K562 (cell line): ENCODE results near the gene ELK1. TPM values are rescaled to one million over a fixed set of nuclear protein-coding genes. Genes with fewer than 3 reads are reported as not detected.

Source experiments
- ADNP ChIP-seq: fragments of 200-800 bp; sonication (Bioruptor generic); IDR thresholded peaks from 2 replicates; pipeline ENCODE4 v1.6.1; 2016; ENCODE audit warnings: missing genetic modification characterization, missing compliant biosample characterization
- FOSL1 ChIP-seq: fragments of 200-800 bp; sonication (Bioruptor generic); conservative IDR thresholded peaks from 2 replicates; pipeline ENCODE4 v1.6.1; 2016; ENCODE audit warnings: missing genetic modification characterization, missing compliant biosample characterization
- GTF2E2 ChIP-seq: fragments of 200-800 bp; sonication (Bioruptor generic); IDR thresholded peaks from 2 replicates; pipeline ENCODE4 v1.6.1; 2016; ENCODE audit warnings: missing genetic modification characterization, missing compliant biosample characterization
- KLF13 ChIP-seq: fragments of 450-650 bp; IDR thresholded peaks from 2 replicates; pipeline ENCODE4 v1.6.1; 2016; ENCODE audit warnings: missing genetic modification characterization, low read depth, mild to moderate bottlenecking, missing compliant biosample characterization, moderate library complexity, borderline replicate concordance
- MAFF ChIP-seq: IDR thresholded peaks from 2 replicates; pipeline ENCODE4 v1.6.1; 2012; ENCODE audit warnings: low read length, improper control_type of control experiment
- MAZ ChIP-seq, 2 experiments: fragments of 450-650 bp in 1 of 2; sonication (generic) in 1 of 2; formaldehyde crosslinking; IDR thresholded peaks in 1 of 2; conservative IDR thresholded peaks in 1 of 2; 2 replicates each; pipeline versions ENCODE4 v1.4.0 to v1.5.0; 2020; ENCODE audit warnings: mild to moderate bottlenecking in 1 of 2, missing genetic modification reagents in 1 of 2
- MECOM ChIP-seq: fragments of 250-450 bp; sonication (Bioruptor Pico); IDR thresholded peaks from 2 replicates; pipeline ENCODE4 v1.8.0; 2022; ENCODE audit warnings: inconsistent platforms
- MTA1 ChIP-seq: fragments of 450-650 bp; IDR thresholded peaks from 2 replicates; pipeline ENCODE4 v1.6.1; 2017; ENCODE audit warnings: borderline replicate concordance
- NCOA4 ChIP-seq: fragments of 450-650 bp; IDR thresholded peaks from 2 replicates; pipeline ENCODE4 v1.6.1; 2018; ENCODE audit warnings: mild to moderate bottlenecking; ENCODE audit not compliant: partially characterized antibody
- NCOR1 ChIP-seq: fragments of 450-650 bp; IDR thresholded peaks from 2 replicates; pipeline ENCODE4 v1.6.1; 2016; ENCODE audit warnings: mild to moderate bottlenecking, moderate library complexity
- NFRKB ChIP-seq: fragments of 450-650 bp; IDR thresholded peaks from 2 replicates; pipeline ENCODE4 v1.6.1; 2016; ENCODE audit warnings: low read depth
- NR2F6 ChIP-seq: fragments of 450-650 bp; formaldehyde crosslinking; IDR thresholded peaks from 2 replicates; pipeline ENCODE4 v1.4.0; 2020; ENCODE audit warnings: mild to moderate bottlenecking
- POLR3G ChIP-seq: IDR thresholded peaks from 2 replicates; pipeline ENCODE4 v1.6.1; 2011; ENCODE audit not compliant: insufficient read length, insufficient replicate concordance; ENCODE audit errors: extremely low read depth
- RAD21 ChIP-seq, 2 experiments: fragments of 250-450 bp in 1 of 2; fragments of 450-650 bp in 1 of 2; sonication (Bioruptor Pico) in 1 of 2; formaldehyde crosslinking in 1 of 2; IDR thresholded peaks in 1 of 2; conservative IDR thresholded peaks in 1 of 2; 2 replicates each; pipeline versions ENCODE4 v1.4.0 to v1.8.0; 2020 to 2022; ENCODE audit warnings: mild to moderate bottlenecking in 2 of 2, moderate library complexity in 1 of 2
- RBFOX2 ChIP-seq: fragments of 200-400 bp; formaldehyde crosslinking; IDR thresholded peaks from 2 replicates; pipeline ENCODE4 v1.6.1; 2017; ENCODE audit warnings: low read depth, mild to moderate bottlenecking, low read length, moderate library complexity
- RBM25 ChIP-seq: fragments of 200-400 bp; formaldehyde crosslinking; IDR thresholded peaks from 2 replicates; pipeline ENCODE4 v1.6.1; 2018; ENCODE audit warnings: low read length, low read depth, moderate library complexity; ENCODE audit not compliant: severe bottlenecking
- TCF15 ChIP-seq: fragments of 250-450 bp; sonication (Bioruptor Pico); IDR thresholded peaks from 2 replicates; pipeline ENCODE4 v1.8.0; 2022; ENCODE audit warnings: moderate library complexity, mild to moderate bottlenecking, inconsistent platforms
- TSHZ1 ChIP-seq: fragments of 250-450 bp; sonication (Bioruptor Pico); IDR thresholded peaks from 2 replicates; pipeline ENCODE4 v1.4.0; 2020; ENCODE audit warnings: mild to moderate bottlenecking, moderate library complexity
- XRCC4 ChIP-seq: IDR thresholded peaks from one replicate; pipeline ENCODE4 v1.6.1; 2011; ENCODE audit not compliant: insufficient read depth, insufficient read length; ENCODE audit errors: extremely low read depth
- XRCC5 ChIP-seq: fragments of 200-400 bp; formaldehyde crosslinking; IDR thresholded peaks from 2 replicates; pipeline ENCODE4 v1.6.1; 2017; ENCODE audit warnings: low read depth, mild to moderate bottlenecking, low read length
- ZC3H8 ChIP-seq: fragments of 450-650 bp; IDR thresholded peaks from 2 replicates; pipeline ENCODE4 v1.6.1; 2017
- ZKSCAN8 ChIP-seq: fragments of 200-800 bp; sonication (Bioruptor generic); IDR thresholded peaks from 2 replicates; pipeline ENCODE4 v1.6.1; 2016; ENCODE audit warnings: missing genetic modification characterization, missing compliant biosample characterization
- ZNF277 ChIP-seq: fragments of 250-450 bp; sonication (Bioruptor Pico); IDR thresholded peaks from 2 replicates; pipeline ENCODE4 v1.8.0; 2022; ENCODE audit warnings: inconsistent platforms, mild to moderate bottlenecking, moderate library complexity, borderline replicate concordance
- ZNF41 ChIP-seq: fragments of 250-450 bp; sonication (Bioruptor Pico); conservative IDR thresholded peaks from 2 replicates; pipeline ENCODE4 v1.4.0; 2020; ENCODE audit warnings: mild to moderate bottlenecking
- ZNF785 ChIP-seq: fragments of 250-450 bp; sonication (Bioruptor Pico); IDR thresholded peaks from 2 replicates; pipeline ENCODE4 v1.4.0; 2020; ENCODE audit warnings: mild to moderate bottlenecking
- polyA plus RNA-seq, 8 experiments: library from polyadenylated mRNA; depleted of rRNA in 4 of 8; stranded (reverse) in 5 of 8; unstranded in 3 of 8; fragments of >200 nt; fragmentation: Nextera tagmentation in 2 of 8; fragmentation: Illumina TruSeq in 1 of 8; extraction: Ambion mirVana in 2 of 8; extraction: Trizol in 1 of 8; gene quantifications; 2 replicates each; pipeline versions ENCODE4 v1.2.1 to v1.2.3, GENCODE V29; 2011 to 2014; ENCODE audit warnings: inconsistent platforms in 1 of 8, missing spikeins in 1 of 8
- total RNA-seq, 7 experiments: library from RNA; depleted of rRNA in 6 of 7; stranded (reverse); fragments of >200 nt in 6 of 7; fragmentation: Illumina TruSeq in 2 of 7; extraction: Trizol in 2 of 7; gene quantifications; 2 replicates each; pipeline versions ENCODE4 v1.2.1 to v1.2.3, GENCODE V29; 2011 to 2021; ENCODE audit warnings: low replicate concordance in 1 of 7

Gene ELK1
- total and polyA plus RNA-seq, 9 of the 15 experiments (the other 6 are each of a cell fraction or from before 2014, with no cell fraction given): 4.4 to 74.9 (median 26.5) TPM

GRCh38 chrX:47662144-47662657 lies 11.8 kb upstream of the ELK1 start (continued):
- no peak for TF ChIP-seq MTA1
- TF ChIP-seq RBM25: no peak
- TF ChIP-seq ZC3H8: no peak
- TF ChIP-seq ZKSCAN8 (CRISPR knock-in tag): no peak; the same call in 1 of the 2 replicates
- no peak for TF ChIP-seq RBFOX2
- peak; percentile 81 for TF ChIP-seq NCOR1
- TF ChIP-seq XRCC5: no peak
- no peak for TF ChIP-seq TSHZ1 (CRISPR knock-in tag)
- no peak for TF ChIP-seq POLR3G
- 0 out of 2 replicates have a peak, but pooled peaks have one; percentile 1 for TF ChIP-seq GTF2E2
- TF ChIP-seq MAFF: 0 out of 2 replicates have a peak, but pooled peaks have one; percentile 16
- no peak for TF ChIP-seq ZNF277
- TF ChIP-seq MAZ (CRISPR knock-in tag; conservative IDR thresholded peaks at IDR 0.05 in 1 of 2, IDR thresholded peaks at IDR 0.05 in 1 of 2): peak in 1 of 2 experiments; percentile 44; a peak in 1 of 4 replicates
- TF ChIP-seq TCF15 (CRISPR knock-in tag): no peak
- TF ChIP-seq NR2F6: no peak
- no peak for TF ChIP-seq XRCC4
- TF ChIP-seq NCOA4: no peak
- TF ChIP-seq ADNP (tag): no peak
- peak; percentile 98 for TF ChIP-seq FOSL1
- TF ChIP-seq KLF13: no peak
- TF ChIP-seq MECOM (CRISPR knock-in tag): peak; percentile 93
- TF ChIP-seq ZNF785 (CRISPR knock-in tag): no peak
- no peak for TF ChIP-seq ZNF41 (CRISPR knock-in tag)
- TF ChIP-seq RAD21 (CRISPR knock-in tag; conservative IDR thresholded peaks at IDR 0.05 in 1 of 2, IDR thresholded peaks at IDR 0.05 in 1 of 2): no peak
- TF ChIP-seq NFRKB: 0 out of 2 replicates have a peak, but pooled peaks have one; percentile 76
